H1 (cell line): Measurements from ENCODE around the gene SCN10A. TPM values are rescaled to one million over a fixed set of nuclear protein-coding genes. Genes with fewer than 3 reads are reported as not detected.

Experiments
- MAFK ChIP-seq: IDR thresholded peaks from 2 replicates; pipeline ENCODE4 v1.6.1; 2012; ENCODE audit warnings: low read depth, mild to moderate bottlenecking, improper control_type of control experiment, low read length
- POU5F1 ChIP-seq: IDR thresholded peaks from 2 replicates; pipeline ENCODE4 v1.6.1; 2011; ENCODE audit warnings: low read depth, mild to moderate bottlenecking, low read length, moderate library complexity
- RNF2 ChIP-seq: fragments of 200-900, 300-1000 bp; sonication (generic); IDR thresholded peaks from 2 replicates; pipeline ENCODE4 v1.7.1; 2016; ENCODE audit warnings: borderline replicate concordance, low read depth, mild to moderate bottlenecking, antibody characterized with exemption, low read length; ENCODE audit not compliant: poor library complexity, severe bottlenecking; ENCODE audit errors: missing control alignments
- polyA plus RNA-seq, 7 experiments: library from polyadenylated mRNA; depleted of rRNA in 3 of 7; stranded (reverse) in 5 of 7; unstranded in 2 of 7; fragments of >200 nt in 5 of 7; fragments of 200-250 nt in 2 of 7; gene quantifications; 1 replicate in 5 of 7; 2 replicates in 1 of 7; 4 replicates in 1 of 7; pipeline versions ENCODE4 v1.2.1 to v1.2.3, GENCODE V29; 2011 to 2013; ENCODE audit warnings: missing spikeins in 2 of 7, mixed read lengths in 2 of 7
- total RNA-seq: library from RNA; stranded (reverse); fragmentation: NEBNext Ultra II Directional; extraction: Animal tissue kit (Norgen Biotek cat#: 25700); gene quantifications from 2 replicates; pipeline ENCODE4 v1.2.1, GENCODE V29; 2021
- TF ChIP-seq, protein P1 (sequence below): fragments of 300-600 bp; sonication (generic); IDR thresholded peaks from 2 replicates; pipeline ENCODE4 v1.7.1; 2012; ENCODE audit warnings: low read length, moderate library complexity, mild to moderate bottlenecking, inconsistent platforms; ENCODE audit not compliant: insufficient replicate concordance

Gene SCN10A
- total and polyA plus RNA-seq, 2 of the 8 experiments (the other 6 are each of a cell fraction or from before 2014, with no cell fraction given): not detected

GRCh38 chr3:38835939-38836338 lies 19.9 kb upstream of the SCN10A start (continued):
- TF ChIP-seq, protein P1, sequence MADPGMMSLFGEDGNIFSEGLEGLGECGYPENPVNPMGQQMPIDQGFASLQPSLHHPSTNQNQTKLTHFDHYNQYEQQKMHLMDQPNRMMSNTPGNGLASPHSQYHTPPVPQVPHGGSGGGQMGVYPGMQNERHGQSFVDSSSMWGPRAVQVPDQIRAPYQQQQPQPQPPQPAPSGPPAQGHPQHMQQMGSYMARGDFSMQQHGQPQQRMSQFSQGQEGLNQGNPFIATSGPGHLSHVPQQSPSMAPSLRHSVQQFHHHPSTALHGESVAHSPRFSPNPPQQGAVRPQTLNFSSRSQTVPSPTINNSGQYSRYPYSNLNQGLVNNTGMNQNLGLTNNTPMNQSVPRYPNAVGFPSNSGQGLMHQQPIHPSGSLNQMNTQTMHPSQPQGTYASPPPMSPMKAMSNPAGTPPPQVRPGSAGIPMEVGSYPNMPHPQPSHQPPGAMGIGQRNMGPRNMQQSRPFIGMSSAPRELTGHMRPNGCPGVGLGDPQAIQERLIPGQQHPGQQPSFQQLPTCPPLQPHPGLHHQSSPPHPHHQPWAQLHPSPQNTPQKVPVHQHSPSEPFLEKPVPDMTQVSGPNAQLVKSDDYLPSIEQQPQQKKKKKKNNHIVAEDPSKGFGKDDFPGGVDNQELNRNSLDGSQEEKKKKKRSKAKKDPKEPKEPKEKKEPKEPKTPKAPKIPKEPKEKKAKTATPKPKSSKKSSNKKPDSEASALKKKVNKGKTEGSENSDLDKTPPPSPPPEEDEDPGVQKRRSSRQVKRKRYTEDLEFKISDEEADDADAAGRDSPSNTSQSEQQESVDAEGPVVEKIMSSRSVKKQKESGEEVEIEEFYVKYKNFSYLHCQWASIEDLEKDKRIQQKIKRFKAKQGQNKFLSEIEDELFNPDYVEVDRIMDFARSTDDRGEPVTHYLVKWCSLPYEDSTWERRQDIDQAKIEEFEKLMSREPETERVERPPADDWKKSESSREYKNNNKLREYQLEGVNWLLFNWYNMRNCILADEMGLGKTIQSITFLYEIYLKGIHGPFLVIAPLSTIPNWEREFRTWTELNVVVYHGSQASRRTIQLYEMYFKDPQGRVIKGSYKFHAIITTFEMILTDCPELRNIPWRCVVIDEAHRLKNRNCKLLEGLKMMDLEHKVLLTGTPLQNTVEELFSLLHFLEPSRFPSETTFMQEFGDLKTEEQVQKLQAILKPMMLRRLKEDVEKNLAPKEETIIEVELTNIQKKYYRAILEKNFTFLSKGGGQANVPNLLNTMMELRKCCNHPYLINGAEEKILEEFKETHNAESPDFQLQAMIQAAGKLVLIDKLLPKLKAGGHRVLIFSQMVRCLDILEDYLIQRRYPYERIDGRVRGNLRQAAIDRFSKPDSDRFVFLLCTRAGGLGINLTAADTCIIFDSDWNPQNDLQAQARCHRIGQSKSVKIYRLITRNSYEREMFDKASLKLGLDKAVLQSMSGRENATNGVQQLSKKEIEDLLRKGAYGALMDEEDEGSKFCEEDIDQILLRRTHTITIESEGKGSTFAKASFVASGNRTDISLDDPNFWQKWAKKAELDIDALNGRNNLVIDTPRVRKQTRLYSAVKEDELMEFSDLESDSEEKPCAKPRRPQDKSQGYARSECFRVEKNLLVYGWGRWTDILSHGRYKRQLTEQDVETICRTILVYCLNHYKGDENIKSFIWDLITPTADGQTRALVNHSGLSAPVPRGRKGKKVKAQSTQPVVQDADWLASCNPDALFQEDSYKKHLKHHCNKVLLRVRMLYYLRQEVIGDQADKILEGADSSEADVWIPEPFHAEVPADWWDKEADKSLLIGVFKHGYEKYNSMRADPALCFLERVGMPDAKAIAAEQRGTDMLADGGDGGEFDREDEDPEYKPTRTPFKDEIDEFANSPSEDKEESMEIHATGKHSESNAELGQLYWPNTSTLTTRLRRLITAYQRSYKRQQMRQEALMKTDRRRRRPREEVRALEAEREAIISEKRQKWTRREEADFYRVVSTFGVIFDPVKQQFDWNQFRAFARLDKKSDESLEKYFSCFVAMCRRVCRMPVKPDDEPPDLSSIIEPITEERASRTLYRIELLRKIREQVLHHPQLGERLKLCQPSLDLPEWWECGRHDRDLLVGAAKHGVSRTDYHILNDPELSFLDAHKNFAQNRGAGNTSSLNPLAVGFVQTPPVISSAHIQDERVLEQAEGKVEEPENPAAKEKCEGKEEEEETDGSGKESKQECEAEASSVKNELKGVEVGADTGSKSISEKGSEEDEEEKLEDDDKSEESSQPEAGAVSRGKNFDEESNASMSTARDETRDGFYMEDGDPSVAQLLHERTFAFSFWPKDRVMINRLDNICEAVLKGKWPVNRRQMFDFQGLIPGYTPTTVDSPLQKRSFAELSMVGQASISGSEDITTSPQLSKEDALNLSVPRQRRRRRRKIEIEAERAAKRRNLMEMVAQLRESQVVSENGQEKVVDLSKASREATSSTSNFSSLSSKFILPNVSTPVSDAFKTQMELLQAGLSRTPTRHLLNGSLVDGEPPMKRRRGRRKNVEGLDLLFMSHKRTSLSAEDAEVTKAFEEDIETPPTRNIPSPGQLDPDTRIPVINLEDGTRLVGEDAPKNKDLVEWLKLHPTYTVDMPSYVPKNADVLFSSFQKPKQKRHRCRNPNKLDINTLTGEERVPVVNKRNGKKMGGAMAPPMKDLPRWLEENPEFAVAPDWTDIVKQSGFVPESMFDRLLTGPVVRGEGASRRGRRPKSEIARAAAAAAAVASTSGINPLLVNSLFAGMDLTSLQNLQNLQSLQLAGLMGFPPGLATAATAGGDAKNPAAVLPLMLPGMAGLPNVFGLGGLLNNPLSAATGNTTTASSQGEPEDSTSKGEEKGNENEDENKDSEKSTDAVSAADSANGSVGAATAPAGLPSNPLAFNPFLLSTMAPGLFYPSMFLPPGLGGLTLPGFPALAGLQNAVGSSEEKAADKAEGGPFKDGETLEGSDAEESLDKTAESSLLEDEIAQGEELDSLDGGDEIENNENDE: no peak
- TF ChIP-seq POU5F1: no peak
- TF ChIP-seq RNF2: no peak
- TF ChIP-seq MAFK: no peak
